ENCODE data around the gene THSD7B. TPM values are rescaled to one million over a fixed set of nuclear protein-coding genes. Genes with fewer than 3 reads are reported as not detected.

Gene THSD7B
- total and polyA plus RNA-seq, 10 of the 15 experiments (the other 5 are each of a cell fraction or from before 2014, with no cell fraction given), result 0.03 to 0.56 (median 0.28) TPM

- ChIA-PET CTCF (no interaction called here), POLR2A (no interaction called here), SMC1A (ENCODE audit: uncharacterized antibody, unreplicated experiment) (no interaction called here), RAD21 (ENCODE audit: unreplicated experiment) (no interaction called here)
- WGBS (ENCODE audit: insufficient coverage, insufficient replicate concordance, low lambda C conversion rate, missing lambda C conversion rate), result 33% methylated on average over 3 of the region's 4 CpGs
- no peaks in the 10 kb centered on the region for H4K20me1 ChIP-seq (ENCODE audit: control insufficient read depth, insufficient read depth)
- BruUV-seq (replicated peaks), result no TSS peak
- no peaks in the 10 kb centered on the region for H3K79me2 ChIP-seq (ENCODE audit: control insufficient read depth, insufficient read depth, low read length)
- intact Hi-C loops (cut with micrococcal nuclease; ENCODE audit: unreplicated experiment) (no loop called here), in situ Hi-C loops (cut with MboI) (no loop called here)
- H3K4me1 ChIP-seq (ENCODE audit: control insufficient read depth, insufficient read depth, low read length), result no peaks in the 10 kb centered on the region
- H3K9ac ChIP-seq (ENCODE audit: control insufficient read depth, insufficient read depth, low read length), result no peak overlapping the region
- TF ChIP-seq ZBTB4 (CRISPR knock-in tag; IDR thresholded peaks at IDR 0.05) (no peak), SREBF1 (IDR thresholded peaks at IDR 0.05; ENCODE audit: low read length) (no peak), BCLAF1 (IDR thresholded peaks at IDR 0.05) (no peak), USF1 (IDR thresholded peaks at IDR 0.05; ENCODE audit: borderline replicate concordance, extremely low read length, insufficient read depth, low read depth, low read length) (no peak), ZNF687 (IDR thresholded peaks at IDR 0.05) (no peak), ATF7 (IDR thresholded peaks at IDR 0.05; ENCODE audit: low read depth) (no peak)
- ATAC-seq (peak; percentile 92), DNase-seq (ENCODE audit: low read depth, low spot score) (peak; percentile 1), FAIRE-seq (no peak)
- no peaks in the 10 kb centered on the region for H3K9me3 ChIP-seq (replicated peaks; ENCODE audit: control insufficient read depth, insufficient read depth, low read length)
- H2AFZ ChIP-seq (ENCODE audit: control insufficient read depth, low read depth, low read length), result no peak overlapping the region
- no peak overlapping the region for H3K4me2 ChIP-seq (ENCODE audit: control insufficient read depth, insufficient read depth)
- H3K27ac ChIP-seq (ENCODE audit: control insufficient read depth, insufficient read depth), result no peak overlapping the region
- no peaks in the 10 kb centered on the region for H3K36me3 ChIP-seq (ENCODE audit: control insufficient read depth in 2 of 2, insufficient read depth in 2 of 2, low read length in 1 of 2)
- H3K27me3 ChIP-seq (replicated peaks in 1 of 2; ENCODE audit: control insufficient read depth in 2 of 2, insufficient read depth in 2 of 2, low read length in 1 of 2), result no peaks in the 10 kb centered on the region
- H3K4me3 ChIP-seq, result no peak overlapping the region
Observed at GRCh38 chr2:137333386-137334165, 568.2 kb downstream of the THSD7B start.
